NCI-H1105 (cell line): Measurements from ENCODE around the gene HECTD2.
"Not testable (repeated sequence)": the region's sequence is repeated elsewhere in the genome, so short reads cannot be mapped to it uniquely, and the experiment has no call there.

Experiments
- DNase-seq: peaks from one replicate; lab custom pipeline; 2025; lab: John Stamatoyannopoulos, UW

HECTD2 gene

DNA sequence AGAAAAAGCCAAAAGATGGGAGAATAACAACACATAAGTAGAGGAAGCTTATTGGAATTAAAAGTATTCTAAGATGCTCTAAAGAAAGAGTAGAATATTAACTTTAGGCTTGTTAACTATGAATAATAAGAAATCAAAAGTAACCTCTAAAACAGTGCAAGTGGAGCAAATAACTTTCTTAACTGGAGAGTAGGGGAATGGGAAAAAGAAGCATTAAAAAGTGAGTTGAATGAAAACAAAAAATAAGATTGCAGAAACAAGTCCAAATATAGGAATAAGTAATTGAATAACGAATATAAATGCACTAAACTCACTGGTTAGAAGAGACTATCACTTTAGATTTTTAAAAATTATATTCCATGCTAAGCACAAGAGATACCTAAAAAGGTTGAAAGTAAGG is 63.9 kb downstream of the HECTD2 start:
- DNase-seq, result no peak

- DNase-seq, result no peak
Measured at GRCh38 chr10:91477236-91477635, 67.1 kb downstream of the HECTD2 start.

DNA sequence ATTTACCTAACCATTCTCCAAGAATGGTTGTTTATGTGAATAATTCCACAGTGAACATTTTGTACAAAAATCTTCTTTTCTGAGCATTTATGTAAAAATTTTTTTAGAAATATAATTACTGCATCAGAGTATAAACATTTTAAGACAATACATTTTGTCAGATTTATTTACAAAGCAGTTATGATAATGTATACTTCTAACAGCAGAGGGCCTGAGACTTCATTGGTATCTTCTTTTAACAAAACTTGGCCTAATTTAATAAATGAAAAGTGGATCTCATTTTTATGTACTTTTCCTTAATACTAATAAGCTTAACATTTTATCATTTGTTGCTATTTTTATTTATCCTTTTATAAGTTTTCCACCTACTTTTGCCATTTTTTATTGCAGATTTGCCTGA is 69.4 kb downstream of the HECTD2 start:
- DNase-seq, result no peak

DNA sequence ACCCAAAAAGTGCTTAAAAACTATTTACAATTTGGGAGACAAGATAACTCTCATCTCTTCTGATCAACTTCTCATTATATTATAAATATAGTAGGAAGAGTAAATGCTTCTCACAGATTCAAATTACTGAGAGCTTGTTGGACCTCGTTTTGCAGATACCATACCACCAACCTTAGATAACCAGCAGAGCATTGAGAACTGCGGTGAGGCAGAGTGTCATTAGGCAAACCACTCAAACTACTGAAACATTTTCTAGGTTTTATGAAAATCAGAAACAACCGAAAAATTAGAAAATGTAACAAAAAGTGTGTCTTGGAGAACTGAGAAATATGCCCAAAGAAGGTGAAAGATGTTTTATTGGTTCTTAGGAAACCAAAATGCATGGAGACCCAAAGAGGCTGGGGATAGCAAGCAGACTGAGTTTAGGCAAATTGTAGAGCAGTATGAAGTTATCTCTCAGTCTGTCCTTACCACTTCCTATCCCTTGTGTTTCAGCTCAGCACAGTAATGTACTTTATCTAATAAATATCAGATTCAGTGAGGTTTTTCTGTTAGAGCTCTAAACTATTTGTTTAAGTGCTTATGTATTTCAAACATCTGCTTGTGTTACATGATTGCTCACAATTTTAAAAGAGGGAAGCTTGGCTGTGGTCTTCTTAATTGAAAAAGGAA is 77.9 kb downstream of the HECTD2 start:
- DNase-seq, result no peak

- DNase-seq, result no peak
Measured at GRCh38 chr10:91493313-91493712, 83.2 kb downstream of the HECTD2 start.

DNA sequence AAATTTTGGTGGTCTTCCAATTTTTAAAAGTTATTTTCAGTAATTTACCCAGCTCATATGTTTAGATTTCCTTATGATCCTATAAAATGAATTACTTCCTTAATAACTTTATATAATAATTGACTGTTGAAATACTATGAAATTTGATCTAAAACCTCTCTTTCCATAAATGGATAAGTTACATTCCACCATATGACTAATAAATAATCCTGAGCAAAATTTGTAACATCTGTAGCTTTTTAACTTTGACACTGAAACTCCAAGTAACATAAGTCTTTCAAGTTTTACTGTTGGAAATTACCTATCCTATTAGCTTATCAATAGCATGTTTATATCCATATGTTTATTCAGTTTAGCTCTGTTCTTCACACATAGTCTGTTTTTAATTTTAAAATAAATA is 85.3 kb downstream of the HECTD2 start:
- DNase-seq, result no peak

DNA sequence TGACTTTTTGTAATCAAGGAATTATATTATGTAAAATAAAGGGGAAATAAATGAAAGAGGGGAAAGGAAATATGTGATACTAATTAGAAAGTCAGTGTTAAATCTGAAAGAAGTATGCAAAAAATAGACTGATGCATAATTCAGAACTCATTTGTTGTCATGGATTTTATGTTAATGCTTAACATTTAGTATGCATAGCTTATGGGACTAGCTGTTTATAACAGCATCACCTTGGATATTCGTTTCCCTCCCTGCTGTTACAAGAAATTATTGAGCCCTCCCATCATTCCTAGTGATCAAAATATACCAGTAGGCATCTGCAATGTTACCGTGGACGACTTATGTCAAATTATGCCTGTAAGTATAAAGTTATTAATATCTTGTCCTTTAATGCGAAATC is 85.9 kb downstream of the HECTD2 start:
- no peak for DNase-seq

DNA sequence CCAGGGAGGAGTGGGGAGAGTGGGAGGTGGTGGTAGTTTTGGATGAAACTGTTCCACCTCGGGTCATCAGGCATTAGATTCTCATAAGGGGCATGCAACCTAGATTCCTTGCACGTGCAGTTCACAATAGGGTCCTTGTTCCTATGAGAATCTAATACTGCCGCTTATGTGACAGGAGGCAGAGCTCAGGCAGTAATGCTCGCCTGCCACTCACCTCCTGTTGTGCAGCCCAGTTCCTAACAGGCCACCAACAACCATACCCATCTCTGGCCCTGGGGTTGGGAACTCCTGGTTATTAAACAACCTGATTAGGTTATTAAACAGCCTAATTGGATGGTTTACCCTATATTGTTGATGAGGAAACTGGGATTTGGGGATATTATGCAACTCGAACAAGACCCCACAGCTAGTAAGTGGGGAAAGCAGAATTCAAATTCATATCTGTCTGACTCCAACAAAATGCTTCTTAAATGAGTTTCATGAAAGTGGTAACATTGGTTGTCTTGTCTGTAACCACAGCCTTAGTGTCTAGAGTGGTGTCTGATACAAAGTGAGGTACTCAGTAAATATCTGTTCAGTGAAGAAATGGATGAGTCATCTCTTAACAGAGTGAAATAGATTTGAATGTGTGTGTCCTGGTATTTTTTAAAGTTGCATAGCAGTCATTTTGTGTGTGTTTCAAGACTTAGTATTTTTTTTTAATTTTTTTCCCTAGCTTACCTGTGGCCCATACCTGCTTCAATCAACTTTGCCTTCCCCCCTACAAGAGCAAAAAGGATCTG is 101.6 kb downstream of the HECTD2 start:
- DNase-seq, result no peak

DNA sequence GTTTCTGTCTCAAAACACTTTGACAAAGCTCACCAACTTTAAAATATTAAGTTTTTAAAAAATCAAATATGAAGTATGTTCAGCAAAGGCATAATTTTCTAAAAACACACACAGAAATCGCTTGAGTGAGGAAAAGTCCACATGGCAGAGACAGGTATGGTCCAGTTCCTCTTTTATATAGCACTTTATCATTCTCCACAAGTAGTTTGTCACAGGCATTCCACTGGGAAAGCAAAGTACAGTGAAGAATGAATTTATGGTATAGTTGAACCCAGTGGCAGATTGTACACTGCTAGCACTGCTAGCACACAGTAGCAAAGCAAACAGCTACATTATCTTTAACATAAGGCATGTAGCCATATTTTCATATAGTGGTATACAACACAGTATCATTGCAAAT is 102.3 kb downstream of the HECTD2 start:
- DNase-seq, result no peak

DNA sequence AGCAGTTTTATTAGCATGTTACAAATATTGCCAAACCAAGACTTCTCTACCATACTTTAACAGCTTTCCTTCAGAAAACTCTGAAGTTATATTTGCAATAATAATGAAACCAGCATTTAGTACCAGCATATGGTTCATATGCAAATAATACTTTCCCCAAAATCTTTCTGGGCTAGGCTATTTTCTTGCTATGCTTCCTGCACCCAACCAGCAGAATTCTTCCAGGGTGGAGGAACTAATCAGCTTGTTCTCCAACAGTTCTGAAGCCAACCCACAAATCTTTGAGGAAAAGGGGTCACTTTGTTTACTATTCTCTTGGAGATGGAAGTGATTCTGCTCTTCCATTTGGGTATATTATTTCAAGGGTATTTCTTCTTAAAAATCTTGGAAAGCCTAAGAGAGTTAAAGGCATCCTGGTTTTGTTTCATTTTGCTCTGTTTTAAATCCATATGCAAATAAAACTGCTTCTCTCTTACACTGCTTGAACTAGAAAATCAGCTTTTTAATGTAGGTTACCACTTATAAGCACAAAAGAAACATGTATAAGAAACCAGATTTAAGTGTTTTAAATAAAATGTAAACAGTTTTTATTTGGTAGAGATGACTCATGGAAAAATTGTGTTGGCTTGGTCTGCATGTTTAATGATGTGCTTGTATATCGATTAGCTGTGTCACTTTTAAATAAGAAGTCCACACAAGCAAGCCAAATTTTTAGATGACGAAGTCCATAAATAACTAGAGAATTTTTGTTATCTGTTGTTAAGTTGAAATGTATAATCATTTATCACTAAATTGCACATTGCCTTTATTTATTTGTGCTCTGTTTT is 103.7 kb downstream of the HECTD2 start:
- DNase-seq, result no peak

DNA sequence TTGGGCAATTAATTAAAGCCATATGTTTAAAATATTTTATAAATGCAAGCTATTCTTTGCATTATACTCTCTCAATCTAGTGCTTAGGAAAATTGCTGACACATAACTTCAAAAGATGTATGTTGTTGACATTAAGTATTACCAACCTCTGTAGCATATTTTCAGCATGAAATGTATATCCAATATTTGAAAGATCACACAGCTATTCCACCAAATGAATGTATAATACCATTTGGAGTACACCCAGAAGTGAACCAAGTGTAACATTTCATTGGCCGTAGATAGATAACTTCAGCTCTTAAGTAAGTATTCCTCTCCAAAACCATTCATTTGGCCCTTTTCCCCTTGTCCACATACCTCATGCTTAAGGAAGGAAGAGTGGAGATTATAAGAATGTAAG is 104.6 kb downstream of the HECTD2 start:
- DNase-seq, result no peak

- no peak for DNase-seq
Measured at GRCh38 chr10:91517394-91517793, 107.2 kb downstream of the HECTD2 start.

- DNase-seq, result no peak
Measured at GRCh38 chr10:91519899-91520514, 109.9 kb downstream of the HECTD2 start.

GRCh38 chr10:91520661-91521060 is 110.5 kb downstream of the HECTD2 start:
- DNase-seq, result no peak

DNA sequence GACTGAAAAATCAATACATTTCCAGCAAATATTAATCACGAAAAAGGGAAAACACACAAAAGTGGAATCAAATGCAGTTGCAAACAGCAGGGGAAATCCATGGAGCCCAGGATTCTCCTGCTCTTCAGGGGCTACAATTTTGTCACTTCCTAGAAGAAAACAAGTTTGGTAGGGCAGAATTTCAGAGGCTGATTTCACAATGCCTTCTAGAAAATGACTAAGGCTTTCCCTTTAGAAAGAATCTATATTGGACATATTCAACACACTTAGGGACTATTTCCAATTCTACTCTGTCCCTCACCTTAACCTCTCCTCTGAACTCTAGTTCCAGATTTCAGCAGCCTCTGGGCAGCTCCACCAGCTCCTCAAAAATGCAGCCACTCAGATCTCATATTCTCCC is 111.3 kb downstream of the HECTD2 start:
- DNase-seq, result no peak

GRCh38 chr10:91525896-91526712 is 116.0 kb downstream of the HECTD2 start:
- no peak for DNase-seq

GRCh38 chr10:91528080-91528479 is 117.9 kb downstream of the HECTD2 start:
- no peak for DNase-seq

DNA sequence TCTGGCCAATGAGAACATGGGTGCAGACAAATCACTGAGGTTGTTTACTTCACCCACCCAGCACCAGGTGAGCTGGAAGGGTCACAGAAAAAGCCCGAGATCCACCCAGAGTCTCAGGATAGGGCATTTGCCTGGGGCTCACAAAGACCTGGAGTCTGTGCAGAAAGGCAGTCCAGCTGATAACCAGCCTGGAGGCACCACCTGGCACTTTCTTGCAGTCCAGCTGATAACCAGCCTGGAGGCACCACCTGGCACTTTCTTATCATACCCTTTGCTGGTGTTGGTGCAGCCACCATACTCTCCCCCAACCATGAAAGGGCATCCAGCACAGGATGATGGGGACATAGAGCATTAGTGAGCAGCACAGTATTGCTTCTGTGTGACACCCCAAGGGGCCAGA is 118.6 kb downstream of the HECTD2 start:
- no peak for DNase-seq

GRCh38 chr10:91534789-91535188 is 124.6 kb downstream of the HECTD2 start:
- not testable (repeated sequence) for DNase-seq

- DNase-seq, result no peak
Measured at GRCh38 chr10:91536111-91536510, 126.0 kb downstream of the HECTD2 start.

GRCh38 chr10:91536733-91537132 is 126.6 kb downstream of the HECTD2 start:
- DNase-seq, result no peak
